ENCODE data around the gene REM2. TPM values are rescaled to one million over a fixed set of nuclear protein-coding genes. Genes with fewer than 3 reads are reported as not detected.
A peak's percentile ranks its signal among the peaks of the same experiment; 100 is the strongest.

Gene REM2
- total and polyA plus RNA-seq, 8 donors: 0.12 to 1.2 (median 0.87) TPM; not detected in 3

DNA sequence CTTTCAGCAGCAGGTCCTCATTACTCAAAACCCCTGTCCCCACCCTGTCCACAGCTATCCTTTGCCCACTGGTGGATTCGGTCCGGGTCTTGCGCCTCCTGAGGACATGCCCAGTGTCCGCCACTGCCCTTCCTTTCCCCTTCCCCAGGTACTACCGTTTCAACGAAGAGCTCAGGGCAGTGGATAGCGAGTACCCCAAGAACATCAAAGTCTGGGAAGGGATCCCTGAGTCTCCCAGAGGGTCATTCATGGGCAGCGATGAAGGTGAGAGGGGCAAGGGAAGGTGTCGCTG, 38.0 kb upstream of the REM2 start:
- peak overlapping the region in 3 of 5 donors; percentile 42 to 90 (median 52) for H3K27ac ChIP-seq
- H3K4me3 ChIP-seq: no peak overlapping the region
- no peaks in the 10 kb centered on the region for H3K9me3 ChIP-seq
- H3K4me1 ChIP-seq: peaks cover 43 to 85% (median 60%) of the 10 kb centered on the region in 4 donors
- H3K36me3 ChIP-seq: peaks cover 61 to 66% (median 64%) of the 10 kb centered on the region in 4 donors
- WGBS, 5 donors: 85 to 95% (median 94%) methylated on average over 9 of the region's 9 CpGs
- intact Hi-C loops (cut with DNase I; ENCODE audit: low total_unique reads): loop anchor here (10.0 kb wide), 1 partner anchor 290 kb away; no protein-coding TSS in a partner anchor
- no peak for DNase-seq
- TF ChIP-seq, protein P1, sequence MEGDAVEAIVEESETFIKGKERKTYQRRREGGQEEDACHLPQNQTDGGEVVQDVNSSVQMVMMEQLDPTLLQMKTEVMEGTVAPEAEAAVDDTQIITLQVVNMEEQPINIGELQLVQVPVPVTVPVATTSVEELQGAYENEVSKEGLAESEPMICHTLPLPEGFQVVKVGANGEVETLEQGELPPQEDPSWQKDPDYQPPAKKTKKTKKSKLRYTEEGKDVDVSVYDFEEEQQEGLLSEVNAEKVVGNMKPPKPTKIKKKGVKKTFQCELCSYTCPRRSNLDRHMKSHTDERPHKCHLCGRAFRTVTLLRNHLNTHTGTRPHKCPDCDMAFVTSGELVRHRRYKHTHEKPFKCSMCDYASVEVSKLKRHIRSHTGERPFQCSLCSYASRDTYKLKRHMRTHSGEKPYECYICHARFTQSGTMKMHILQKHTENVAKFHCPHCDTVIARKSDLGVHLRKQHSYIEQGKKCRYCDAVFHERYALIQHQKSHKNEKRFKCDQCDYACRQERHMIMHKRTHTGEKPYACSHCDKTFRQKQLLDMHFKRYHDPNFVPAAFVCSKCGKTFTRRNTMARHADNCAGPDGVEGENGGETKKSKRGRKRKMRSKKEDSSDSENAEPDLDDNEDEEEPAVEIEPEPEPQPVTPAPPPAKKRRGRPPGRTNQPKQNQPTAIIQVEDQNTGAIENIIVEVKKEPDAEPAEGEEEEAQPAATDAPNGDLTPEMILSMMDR (IDR thresholded peaks at IDR 0.05): no peak
- TF ChIP-seq EP300 (IDR thresholded peaks at IDR 0.05) (no peak), POLR2A (IDR thresholded peaks at IDR 0.05) (no peak), POLR2AphosphoS5 (IDR thresholded peaks at IDR 0.05) (no peak)
- H3K27me3 ChIP-seq: no peaks in the 10 kb centered on the region

GRCh38 chr14:22845821-22846625, 37.0 kb upstream of the REM2 start:
- WGBS, 5 donors: 82 to 93% (median 89%) methylated on average over 22 to 26 of the region's 26 CpGs
- Histone ChIP-seq H3K27ac (peak overlapping the region in 4 of 5 donors; percentile 76 to 90 (median 88)), H3K27me3 (no peaks in the 10 kb centered on the region), H3K9me3 (no peaks in the 10 kb centered on the region), H3K4me3 (no peak overlapping the region), H3K36me3 (peaks cover 59 to 62% (median 61%) of the 10 kb centered on the region in 4 donors), H3K4me1 (peaks cover 51 to 85% (median 67%) of the 10 kb centered on the region in 4 donors)
- TF ChIP-seq, protein P1 (IDR thresholded peaks at IDR 0.05): no peak
- no peak for TF ChIP-seq POLR2AphosphoS5 (IDR thresholded peaks at IDR 0.05)
- no peak for TF ChIP-seq POLR2A (IDR thresholded peaks at IDR 0.05)
- TF ChIP-seq EP300 (IDR thresholded peaks at IDR 0.05): no peak
- DNase-seq: no peak
- intact Hi-C loops (cut with DNase I; ENCODE audit: low total_unique reads): loop anchor here (10.0 kb wide), 1 partner anchor 291 kb away; no protein-coding TSS in a partner anchor

DNA sequence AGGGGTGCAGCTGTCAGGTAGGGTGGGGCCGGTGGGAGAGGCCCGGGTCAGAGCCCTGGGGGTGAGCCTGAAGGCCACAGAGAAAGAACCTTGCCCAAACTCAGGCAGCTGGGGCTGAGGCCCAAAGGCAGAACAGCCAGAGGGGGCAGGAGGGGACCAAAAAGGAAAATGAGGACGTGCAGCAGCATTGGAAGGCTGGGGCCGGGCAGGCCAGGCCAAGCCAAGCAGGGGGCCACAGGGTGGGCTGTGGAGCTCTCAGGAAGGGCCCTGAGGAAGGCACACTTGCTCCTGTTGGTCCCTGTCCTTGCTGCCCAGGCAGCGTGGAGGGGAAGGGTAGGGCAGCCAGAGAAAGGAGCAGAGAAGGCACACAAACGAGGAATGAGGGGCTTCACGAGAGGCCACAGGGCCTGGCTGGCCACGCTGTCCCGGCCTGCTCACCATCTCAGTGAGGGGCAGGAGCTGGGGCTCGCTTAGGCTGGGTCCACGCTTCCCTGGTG, 36.2 kb upstream of the REM2 start:
- Histone ChIP-seq H3K4me3 (no peak overlapping the region), H3K4me1 (peaks cover 55 to 85% (median 66%) of the 10 kb centered on the region in 4 donors), H3K27ac (peak overlapping the region in 4 of 5 donors; percentile 76 to 90 (median 88)), H3K36me3 (peaks cover 50 to 54% (median 53%) of the 10 kb centered on the region in 4 donors), H3K9me3 (no peaks in the 10 kb centered on the region), H3K27me3 (no peaks in the 10 kb centered on the region)
- DNase-seq: no peak
- 61 to 80% (median 73%) methylated on average over 6 to 11 of the region's 11 CpGs for WGBS, 5 donors
- TF ChIP-seq, protein P1 (IDR thresholded peaks at IDR 0.05): no peak
- intact Hi-C loops (cut with DNase I; ENCODE audit: low total_unique reads): loop anchor here (10.0 kb wide), 1 partner anchor 292 kb away; no protein-coding TSS in a partner anchor

DNA sequence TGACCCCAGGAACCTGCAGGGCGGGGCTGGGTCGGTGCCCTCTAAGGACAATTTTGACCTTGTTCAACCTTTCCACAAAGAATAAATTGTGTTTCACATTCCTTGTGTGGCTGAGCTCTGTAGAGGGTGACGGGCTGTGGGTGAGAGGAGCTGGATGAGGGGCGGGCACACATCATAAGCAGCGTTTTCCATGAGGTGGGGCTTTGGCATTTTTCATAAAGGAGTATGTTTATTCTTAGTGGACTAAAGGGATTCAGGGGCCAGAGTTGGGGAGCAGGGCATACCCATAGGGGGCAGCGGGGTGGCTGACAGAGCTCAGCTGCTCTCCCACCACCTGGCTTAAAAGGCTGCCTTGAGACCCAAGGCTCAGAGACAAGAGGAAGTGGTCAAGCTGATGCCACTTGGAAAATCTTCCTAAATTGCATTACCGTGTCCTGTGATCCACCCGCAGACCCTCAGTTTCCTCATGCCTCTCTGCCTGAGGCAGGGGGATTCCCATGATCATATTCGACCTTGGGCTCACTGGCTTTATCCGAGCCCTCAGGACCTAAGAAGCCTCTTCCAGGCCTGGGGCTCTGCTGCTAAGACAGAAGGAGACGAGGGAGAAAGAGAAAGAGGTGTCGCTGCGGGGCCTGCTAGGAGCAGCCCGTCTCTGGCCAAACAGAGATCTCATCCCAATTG, 35.2 kb upstream of the REM2 start:
- TF ChIP-seq POLR2A (IDR thresholded peaks at IDR 0.05) (no peak), EP300 (IDR thresholded peaks at IDR 0.05) (no peak), POLR2AphosphoS5 (IDR thresholded peaks at IDR 0.05) (no peak)
- TF ChIP-seq, protein P1 (IDR thresholded peaks at IDR 0.05): no peak
- intact Hi-C loops (cut with DNase I; ENCODE audit: low total_unique reads): loop anchor here (10.0 kb wide), 1 partner anchor 293 kb away; no protein-coding TSS in a partner anchor
- peak overlapping the region; percentile 28 to 90 (median 88) for H3K27ac ChIP-seq
- H3K27me3 ChIP-seq: no peaks in the 10 kb centered on the region
- WGBS, 5 donors: 41 to 57% (median 55%) methylated on average over 14 of the region's 14 CpGs
- peak in 1 of 2 donors; percentile 66 for DNase-seq
- no peaks in the 10 kb centered on the region for H3K9me3 ChIP-seq
- peak overlapping the region in 1 of 4 donors; percentile 13 for H3K4me3 ChIP-seq
- peaks cover 58 to 88% (median 66%) of the 10 kb centered on the region in 4 donors for H3K4me1 ChIP-seq
- H3K36me3 ChIP-seq: peaks cover 41 to 44% (median 43%) of the 10 kb centered on the region in 4 donors

Measured in stomach (tissue), 9 donors.